Right forelimb (tissue), 1 donor: Measurements from ENCODE around the gene ZNF683.
"Not testable (repeated sequence)": the region's sequence is repeated elsewhere in the genome, so short reads cannot be mapped to it uniquely, and the experiment has no call there.

Source experiments
- DNase-seq: peaks from one replicate; pipeline ENCODE4 v3.0.0-alpha.2; 2018

The ZNF683 gene

DNA sequence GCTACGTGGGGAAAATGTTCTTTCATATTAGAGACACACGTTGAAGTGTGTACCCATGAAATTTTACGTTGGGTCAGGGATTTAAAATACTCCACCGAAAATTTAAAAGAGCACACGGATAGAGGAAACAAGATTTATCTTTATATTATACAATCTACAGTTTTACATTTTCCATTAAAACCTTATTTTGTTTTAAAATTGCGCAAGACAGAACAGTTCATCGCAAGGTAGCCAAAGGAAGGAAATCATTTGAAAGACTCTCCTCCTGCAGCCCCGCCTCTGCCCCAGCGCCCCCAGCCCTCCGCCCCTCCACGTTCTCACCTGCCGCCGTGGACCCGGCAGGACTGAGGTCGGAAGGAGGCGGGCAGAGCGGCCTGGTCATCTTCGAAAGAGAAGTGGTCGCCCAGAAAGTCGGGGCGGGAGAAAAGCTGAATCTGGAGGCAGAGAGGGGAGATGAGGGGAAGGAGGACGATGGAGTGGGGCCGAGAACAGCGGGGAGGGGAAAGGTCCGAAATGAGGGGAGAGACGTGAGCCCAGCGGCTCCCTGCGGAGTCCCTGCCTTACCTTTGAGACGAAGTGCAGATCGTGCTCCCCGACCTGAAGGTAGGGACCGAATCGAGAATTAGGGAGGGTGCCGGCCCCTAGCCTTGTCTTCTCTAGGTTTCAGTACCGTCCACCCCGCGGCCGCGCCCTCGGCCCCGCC is 36.6 kb downstream of the ZNF683 start:
- DNase-seq, result no peak

DNA sequence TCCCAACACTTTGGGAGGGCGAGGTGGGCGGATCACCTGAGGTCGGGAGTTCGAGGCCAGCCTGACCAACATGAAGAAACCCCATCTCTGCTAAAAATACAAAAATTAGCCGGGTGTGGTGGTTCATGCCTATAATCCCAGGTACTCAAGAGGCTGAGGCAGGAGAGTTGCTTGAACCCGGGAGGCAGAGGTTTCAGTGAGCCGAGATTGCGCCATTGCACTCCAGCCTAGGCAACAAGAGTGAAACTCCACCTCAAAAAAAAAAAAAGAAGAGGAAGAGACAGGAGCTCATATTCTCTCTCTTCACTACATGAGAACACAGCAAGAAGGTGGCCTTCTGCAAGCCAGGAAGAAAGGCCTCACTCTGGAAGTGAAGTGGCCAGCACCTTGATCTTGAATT is 39.2 kb downstream of the ZNF683 start:
- DNase-seq, result not testable (repeated sequence)

DNA sequence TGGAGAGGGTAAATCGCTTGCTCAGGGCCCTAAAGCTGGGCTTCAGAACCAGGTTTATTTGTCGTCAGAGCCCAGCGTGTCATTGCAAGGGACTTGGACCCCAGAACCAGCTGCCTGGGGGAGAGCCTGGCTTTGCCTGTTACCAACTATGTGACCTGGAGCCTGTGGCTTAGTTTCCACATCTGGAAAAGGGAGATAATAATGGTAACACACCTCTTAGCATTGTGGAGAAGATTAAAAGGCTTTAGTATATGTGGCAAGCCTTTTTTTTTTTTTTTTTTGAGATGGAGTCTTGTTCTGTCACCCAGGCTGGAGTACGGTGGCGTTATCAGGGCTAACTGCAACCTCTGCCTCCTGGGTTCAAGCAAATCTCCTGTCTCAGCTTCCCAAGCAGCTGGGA is 42.3 kb downstream of the ZNF683 start:
- no peak for DNase-seq

DNA sequence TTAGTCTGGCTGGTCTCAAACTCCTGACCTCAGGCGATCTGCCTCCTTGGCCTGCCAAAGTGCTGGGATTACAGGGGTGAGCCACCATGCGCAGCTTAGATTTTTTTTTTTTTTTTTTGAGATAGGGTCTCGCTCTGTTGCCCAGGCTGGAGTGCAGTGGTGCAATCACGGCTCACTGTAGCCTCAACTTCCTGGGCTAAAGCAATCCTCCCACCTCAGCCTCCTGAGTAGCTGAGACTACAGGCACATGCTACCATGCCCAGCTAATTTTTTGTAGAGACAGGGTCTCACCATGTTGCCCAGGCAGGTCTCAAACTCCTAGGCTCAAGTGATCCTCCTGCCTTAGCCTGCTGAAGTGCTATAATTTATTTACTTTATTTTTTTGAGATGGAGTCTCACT is 43.2 kb downstream of the ZNF683 start:
- not testable (repeated sequence) for DNase-seq

DNA sequence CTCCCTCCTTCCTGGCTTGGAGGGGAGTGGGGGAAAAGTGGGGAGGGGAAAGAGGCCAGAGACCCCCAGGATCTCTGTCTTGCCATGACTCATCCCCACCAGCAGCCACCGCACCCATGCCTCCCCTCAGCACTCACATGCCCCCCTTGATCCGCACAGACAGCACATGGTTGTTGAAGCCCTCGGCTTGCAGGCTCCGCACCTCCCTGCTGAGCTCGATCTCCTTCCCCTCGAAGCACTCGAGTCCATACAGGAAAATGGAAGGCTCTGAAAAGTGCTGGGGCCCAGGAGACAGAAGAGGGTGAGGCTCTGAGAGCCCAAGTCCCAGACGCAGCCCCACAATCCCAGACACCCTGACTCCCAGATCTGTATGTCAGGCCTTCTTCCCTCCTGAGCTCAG is 44.0 kb downstream of the ZNF683 start:
- DNase-seq, result no peak

DNA sequence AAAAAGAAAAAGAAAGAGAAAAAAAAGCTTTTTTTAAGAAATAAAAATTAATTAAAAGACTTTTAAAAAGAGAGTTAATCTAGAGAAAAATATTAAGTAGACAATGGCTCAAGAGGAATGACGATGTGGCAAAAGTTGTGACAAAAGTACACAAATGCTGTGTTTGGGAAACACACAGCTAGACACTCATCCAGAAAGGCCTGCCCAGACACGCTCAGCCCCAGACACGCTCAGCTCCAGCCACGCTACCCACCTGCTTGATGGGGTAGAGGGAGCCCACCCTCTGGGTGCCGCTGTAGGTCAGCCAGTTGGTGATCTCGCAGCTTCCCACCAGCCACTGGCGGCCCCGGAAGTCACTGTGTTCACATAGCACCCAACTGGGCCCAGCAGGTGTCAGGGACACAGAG is 44.6 kb downstream of the ZNF683 start:
- DNase-seq, result no peak

DNA sequence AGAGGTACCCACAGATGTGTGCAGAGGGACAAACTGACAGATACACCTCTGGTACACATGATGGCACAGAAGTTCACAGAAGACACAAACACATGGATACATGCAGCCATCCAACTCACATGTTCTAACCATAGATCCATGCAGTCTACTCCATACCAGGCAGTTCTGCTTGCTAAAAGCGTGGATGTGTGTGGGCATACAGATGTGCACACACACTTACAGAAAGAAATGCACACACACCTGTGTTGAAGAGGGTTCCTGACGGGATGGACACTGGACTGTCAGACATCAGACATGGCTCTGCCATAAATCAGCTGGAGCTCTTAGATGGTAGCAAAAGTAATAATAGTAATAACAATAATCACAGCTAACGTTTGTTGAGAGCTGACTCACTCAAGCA is 48.0 kb downstream of the ZNF683 start:
- DNase-seq, result no peak

DNA sequence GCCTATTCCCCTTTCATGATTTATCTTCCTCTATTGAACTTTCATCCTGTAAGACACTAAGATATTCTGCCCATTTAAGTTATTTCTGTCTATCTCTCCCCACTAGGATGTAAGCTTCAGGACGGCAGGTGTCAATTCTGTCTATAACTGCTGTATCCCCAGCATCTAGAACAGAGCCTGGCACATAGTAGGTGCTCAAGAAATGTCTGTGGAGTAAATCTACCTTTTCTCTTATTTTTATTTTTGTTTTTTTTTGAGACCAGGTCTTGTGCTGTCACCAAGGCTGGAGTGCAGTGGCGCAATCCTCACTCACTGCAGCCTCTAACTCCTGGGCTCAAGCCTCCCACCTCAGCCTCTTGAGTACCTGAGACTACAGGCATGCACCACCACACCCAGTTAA is 49.2 kb downstream of the ZNF683 start:
- no peak for DNase-seq

DNA sequence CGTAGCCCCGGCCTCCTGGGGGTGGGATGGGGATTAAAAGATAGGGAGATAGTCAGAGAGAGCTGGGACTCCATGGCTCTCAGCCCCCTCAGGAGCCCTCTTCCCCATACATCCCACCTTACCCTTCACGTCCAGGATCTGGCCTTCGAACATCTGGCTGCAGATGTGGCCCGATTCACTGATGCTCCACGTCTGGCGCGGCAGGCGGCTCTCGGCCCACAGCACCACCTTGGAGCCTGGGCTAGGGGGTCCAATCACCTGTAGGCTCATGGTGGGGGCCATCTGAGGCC is 50.6 kb downstream of the ZNF683 start:
- no peak for DNase-seq

DNA sequence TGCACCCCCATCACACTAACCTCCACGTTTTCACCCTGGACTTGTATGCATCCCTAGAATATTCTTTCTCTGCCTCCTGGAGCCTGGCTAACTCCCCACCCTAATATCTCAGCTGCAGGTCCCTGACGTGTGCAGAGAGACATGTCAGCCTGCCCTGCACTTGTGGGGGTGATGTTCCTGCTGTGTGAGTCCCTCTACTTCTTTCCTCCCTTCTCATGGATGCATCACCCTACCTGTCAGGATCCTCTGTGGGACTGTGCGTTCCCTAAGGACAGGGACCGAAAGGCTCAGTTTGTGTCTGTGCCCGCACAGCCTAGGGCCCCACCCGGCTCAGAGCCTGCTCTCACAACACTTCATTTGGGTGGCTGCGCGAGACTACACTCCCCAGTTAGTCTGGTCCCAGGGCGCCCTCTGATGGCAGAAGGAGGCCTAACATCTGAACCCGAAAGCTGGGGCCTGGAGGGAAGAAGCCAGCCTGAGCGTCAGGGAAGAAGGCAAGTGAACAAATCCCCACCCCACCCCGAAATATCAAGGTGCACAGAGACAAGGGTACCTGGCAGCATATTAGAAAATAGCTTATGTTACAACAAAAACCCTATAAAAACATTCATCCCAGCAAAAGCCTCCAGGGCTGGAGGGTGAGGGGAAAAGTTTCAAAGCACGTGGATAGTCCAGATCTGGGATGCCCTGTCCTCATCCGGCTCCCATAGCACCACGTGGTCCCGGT is 51.1 kb downstream of the ZNF683 start:
- peak; percentile 92 for DNase-seq

DNA sequence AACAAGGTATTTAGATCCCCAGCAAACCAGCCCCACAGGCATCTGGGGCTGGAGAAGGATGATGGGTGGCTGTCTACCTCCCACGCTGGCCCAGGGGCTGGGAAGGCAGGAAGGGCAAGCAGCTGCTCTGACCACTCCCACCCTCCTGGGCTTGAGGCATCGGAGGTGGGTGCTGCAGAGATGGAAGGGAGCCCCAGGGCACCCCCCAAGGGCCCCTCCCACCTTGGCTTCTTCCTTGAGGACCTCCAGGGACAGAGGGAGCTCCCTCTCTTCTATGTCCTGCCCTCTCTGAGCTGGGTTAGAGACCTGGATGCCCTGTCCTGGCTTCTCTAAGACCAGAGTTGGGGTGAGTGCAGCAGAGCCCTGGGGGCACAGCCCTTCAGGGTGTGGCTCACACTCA is 51.7 kb downstream of the ZNF683 start:
- no peak for DNase-seq

DNA sequence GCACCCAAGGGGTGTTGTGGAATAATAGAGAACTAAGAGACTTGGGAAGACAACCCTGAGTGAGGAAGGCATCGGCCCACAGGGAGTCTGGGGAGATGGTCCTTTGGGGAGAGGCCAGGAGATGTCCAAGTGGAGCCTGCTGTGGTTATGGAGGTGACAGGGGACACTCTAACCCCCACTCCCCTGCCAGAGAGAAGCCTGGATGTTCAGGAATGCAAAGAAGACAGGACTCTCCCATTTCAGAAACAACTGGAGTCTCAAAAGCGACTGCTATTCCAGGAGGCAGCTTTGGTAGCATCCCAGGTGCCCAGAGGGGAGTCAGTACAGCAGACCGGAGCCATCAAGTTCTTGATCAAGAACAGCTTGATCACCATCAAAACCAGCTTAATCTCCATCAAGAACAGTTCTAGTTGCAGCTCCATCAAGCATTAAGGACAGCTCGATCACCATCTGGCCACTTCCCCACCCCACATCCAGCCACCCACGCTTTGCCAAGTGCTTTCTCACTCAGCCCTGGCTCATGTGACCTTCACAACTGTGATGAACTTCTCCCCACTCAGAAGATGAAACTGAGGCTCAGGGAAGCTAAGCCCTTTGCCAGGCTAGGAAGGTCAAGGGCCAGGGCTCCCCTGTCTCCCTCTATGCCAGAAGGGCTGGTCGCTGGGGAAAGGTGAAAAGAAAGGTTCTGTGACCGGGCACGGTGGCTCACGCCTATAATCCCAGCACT is 54.0 kb downstream of the ZNF683 start:
- no peak for DNase-seq

DNA sequence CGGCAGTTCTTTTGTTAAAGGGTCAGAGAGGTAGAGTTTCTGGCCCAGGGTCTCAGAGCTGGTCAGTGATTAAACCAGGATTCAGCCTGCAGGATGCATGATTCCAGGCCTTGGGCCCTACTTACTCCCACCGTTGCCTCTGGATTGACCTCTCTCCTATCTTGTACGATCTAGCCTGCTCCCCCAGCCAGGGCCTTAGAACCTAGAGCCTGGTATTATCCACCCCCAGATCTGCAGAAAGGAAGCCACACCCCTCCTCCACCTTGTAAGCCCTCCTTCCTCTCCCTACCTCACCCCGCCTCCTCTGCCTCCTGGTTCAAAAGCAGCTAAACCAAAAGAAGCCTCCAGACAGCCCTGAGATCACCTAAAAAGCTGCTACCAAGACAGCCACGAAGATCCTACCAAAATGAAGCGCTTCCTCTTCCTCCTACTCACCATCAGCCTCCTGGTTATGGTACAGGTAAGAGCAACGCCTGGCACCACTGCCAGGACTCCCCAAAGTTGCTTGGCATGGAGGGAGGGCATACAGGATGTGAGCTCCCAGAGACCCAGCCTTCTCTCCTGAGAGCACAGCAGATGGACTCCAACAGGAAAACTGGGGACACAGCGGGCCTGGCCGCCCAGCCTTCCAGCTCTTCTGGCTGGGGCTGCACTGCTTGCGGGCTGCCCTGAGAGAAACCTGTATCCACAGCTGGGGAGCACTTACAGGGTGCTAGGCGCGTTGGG is 54.8 kb downstream of the ZNF683 start, which contains the start of gene CD52:
TSS of gene CD52 (plus strand) at position 347 of the 726 bp plus-strand sequence. CDS start at position 407, 60 bp downstream.
- DNase-seq, result no peak

DNA sequence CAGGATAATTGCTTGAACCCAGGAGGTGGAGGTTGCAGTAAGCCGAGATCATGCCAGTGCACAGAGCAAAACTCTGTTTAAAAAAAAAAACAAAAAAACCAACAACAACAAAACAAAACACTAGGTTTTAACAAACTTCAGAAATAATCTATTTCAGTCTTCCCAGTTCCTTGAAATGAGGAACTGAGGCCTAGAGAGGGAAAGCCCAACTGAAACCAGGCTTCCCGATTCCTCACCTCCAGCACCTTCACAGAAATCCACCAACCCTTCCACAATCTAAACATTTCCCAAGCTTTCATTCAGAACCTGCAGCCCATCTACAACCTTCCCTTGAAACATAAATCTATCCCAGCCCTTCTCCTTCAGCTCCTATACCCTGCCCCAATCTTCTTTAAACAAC is 55.4 kb downstream of the ZNF683 start:
- no peak for DNase-seq

DNA sequence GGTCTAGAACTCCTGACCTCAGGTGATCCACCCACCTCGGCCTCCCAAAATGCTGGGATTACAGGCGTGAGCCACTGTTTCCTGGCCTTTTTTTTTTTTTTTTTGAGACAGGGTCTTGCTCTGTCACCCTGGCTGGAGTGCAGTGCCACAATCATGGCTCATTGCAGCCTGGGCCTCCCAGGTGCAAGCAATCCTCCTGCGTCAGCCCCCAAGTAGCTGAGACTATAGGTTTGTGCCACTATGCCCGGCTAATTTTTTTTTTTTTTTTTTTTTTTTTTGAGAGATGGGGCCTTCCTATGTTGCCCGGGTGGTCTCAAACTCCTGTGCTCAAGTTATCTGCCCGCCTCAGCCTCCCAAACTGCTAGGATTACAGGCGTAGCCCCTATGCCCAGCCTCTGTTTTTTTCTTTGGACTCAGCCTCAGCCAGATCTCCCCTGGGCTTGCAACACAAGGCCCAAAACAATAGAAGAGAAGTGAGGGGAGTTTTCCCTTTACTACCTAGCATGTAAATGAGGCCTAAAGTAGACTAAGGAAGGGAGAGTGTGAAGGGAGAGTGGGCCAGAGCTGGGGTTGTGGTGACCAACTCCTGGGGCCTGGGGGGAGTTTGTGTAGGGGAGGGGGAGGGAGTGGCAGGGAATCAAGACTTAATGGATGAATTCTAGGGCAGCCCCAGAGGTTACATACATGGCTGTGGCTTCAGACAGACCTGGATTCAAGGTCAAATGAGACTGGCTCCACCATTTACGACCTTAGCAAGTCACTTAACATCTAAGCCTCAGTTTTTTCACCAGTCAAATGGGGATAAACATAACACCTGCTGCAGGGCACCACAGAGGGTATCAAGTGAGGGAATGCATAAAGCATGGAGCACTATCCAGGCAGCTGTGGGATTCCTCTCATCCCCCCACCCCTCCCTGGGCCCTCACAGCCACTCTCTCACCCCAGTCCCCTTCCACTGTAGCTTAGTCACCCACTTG is 56.4 kb downstream of the ZNF683 start:
- DNase-seq, result no peak

DNA sequence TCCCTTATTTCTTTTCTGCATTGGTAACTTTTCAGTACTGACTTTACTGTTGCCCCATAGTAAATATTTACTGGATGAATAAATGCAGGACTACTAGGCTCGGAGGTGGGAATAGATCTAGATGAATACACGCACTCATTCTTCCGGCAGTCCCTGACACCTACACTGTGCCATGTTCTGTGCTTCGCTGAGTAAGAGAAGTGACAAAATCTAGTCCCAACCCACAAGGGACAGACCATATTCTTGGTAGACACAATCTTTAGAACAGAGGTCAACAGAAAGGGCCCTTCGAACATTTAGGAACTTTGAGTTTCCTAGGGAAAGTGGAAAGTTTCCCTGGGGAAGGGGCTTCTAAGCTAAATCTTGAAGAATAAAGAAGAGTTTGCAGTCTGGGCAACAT is 58.0 kb downstream of the ZNF683 start:
- DNase-seq, result no peak
